CD4-positive, alpha-beta memory T cell (primary cell): ENCODE measurements around the gene SLC1A1. TPM values are rescaled to one million over a fixed set of nuclear protein-coding genes. Genes with fewer than 3 reads are reported as not detected.

ENCODE experiments used
- CTCF ChIA-PET: fragments of 350-600 bp; sonication (Branson Sonifier 250); formaldehyde crosslinking; loops from one replicate; lab custom pipeline; 2021; ENCODE audit warnings: inconsistent platforms; ENCODE audit not compliant: partially characterized antibody; lab: Charles Lee
- POLR2A ChIA-PET: fragments of 350-600 bp; sonication (Branson Sonifier 250); formaldehyde crosslinking; loops from one replicate; lab custom pipeline; 2021; ENCODE audit not compliant: partially characterized antibody; lab: Charles Lee
- DNase-seq, 5 donors: peaks; one replicate each; pipeline versions ENCODE4 v3.0.0 to v3.0.0-alpha.2; 2020 to 2022; ENCODE audit warnings: mixed read lengths in 1 of 5
- H3K27ac ChIP-seq: one replicate; pipeline ENCODE4 v1.7.0; 2013; ENCODE audit warnings: low read depth, low read length
- H3K27me3 ChIP-seq: 2 replicates; pipeline ENCODE4 v1.7.0; 2013; ENCODE audit warnings: mild to moderate bottlenecking, low read length, moderate library complexity; ENCODE audit not compliant: insufficient read depth
- H3K36me3 ChIP-seq: 2 replicates; pipeline ENCODE4 v1.7.0; 2013; ENCODE audit warnings: mild to moderate bottlenecking, low read length, moderate library complexity; ENCODE audit not compliant: insufficient read depth
- H3K4me1 ChIP-seq: 2 replicates; pipeline ENCODE4 v1.7.0; 2013; ENCODE audit warnings: mild to moderate bottlenecking, low read length, moderate library complexity; ENCODE audit not compliant: insufficient read depth
- H3K4me3 ChIP-seq, 2 donors: one replicate each; pipeline ENCODE4 v1.7.0; 2013; ENCODE audit warnings: low read length in 2 of 2, mild to moderate bottlenecking in 1 of 2
- H3K9me3 ChIP-seq, 2 donors: one replicate each; pipeline ENCODE4 v1.7.0; 2013; ENCODE audit warnings: low read length in 2 of 2, control low read depth in 1 of 2; ENCODE audit not compliant: control insufficient read depth in 1 of 2
- H3K27ac Mint-ChIP-seq, 7 donors: one replicate each; pipeline ENCODE4 v1.8.0; 2020 to 2021; ENCODE audit warnings: mixed read lengths in 7 of 7, mild to moderate bottlenecking in 6 of 7, inconsistent platforms in 3 of 7, moderate library complexity in 3 of 7
- H3K27me3 Mint-ChIP-seq, 2 donors: one replicate each; pipeline ENCODE4 v1.8.0; 2020 to 2021; ENCODE audit warnings: mixed read lengths in 2 of 2
- H3K36me3 Mint-ChIP-seq, 2 donors: one replicate each; pipeline ENCODE4 v1.8.0; 2020 to 2021; ENCODE audit warnings: mixed read lengths in 2 of 2, inconsistent platforms in 1 of 2, mild to moderate bottlenecking in 1 of 2
- H3K4me1 Mint-ChIP-seq, 4 donors: one replicate each; pipeline ENCODE4 v1.8.0; 2020 to 2021; ENCODE audit warnings: mixed read lengths in 4 of 4, mild to moderate bottlenecking in 1 of 4
- H3K4me3 Mint-ChIP-seq, 8 donors: one replicate each; pipeline ENCODE4 v1.8.0; 2020 to 2021; ENCODE audit warnings: mixed read lengths in 8 of 8, mild to moderate bottlenecking in 7 of 8, moderate library complexity in 6 of 8, inconsistent platforms in 3 of 8
- H3K9me3 Mint-ChIP-seq, 8 donors: one replicate each; pipeline ENCODE4 v1.8.0; 2020 to 2021; ENCODE audit warnings: mixed read lengths in 8 of 8, mild to moderate bottlenecking in 5 of 8, inconsistent platforms in 3 of 8, moderate library complexity in 1 of 8
- intact Hi-C: fragments of 100-400 bp; cut with micrococcal nuclease; formaldehyde crosslinking; loops from one replicate; pipeline ENCODE4 v1.15.1; 2023
- polyA plus RNA-seq, 2 donors: library from polyadenylated mRNA; unstranded; fragments of 300-500 nt; fragmentation: Illumina TruSeq; gene quantifications; one replicate each; pipeline ENCODE4 v1.2.3, GENCODE V29; 2021
- total RNA-seq, 2 experiments: library from RNA; stranded (reverse); gene quantifications; one replicate each; pipeline ENCODE4 v1.2.3, GENCODE V29; 2021

The SLC1A1 gene
- total and polyA plus RNA-seq, 4 experiments from 2014 or later = 0.25 to 1.00 (median 0.52) TPM; not detected in 1

- Mint-ChIP-seq H3K4me1 (peaks cover 32 to 70% (median 53%) of the 10 kb centered on the region in 4 donors), H3K36me3 (no peaks in the 10 kb centered on the region), H3K27me3 (no peaks in the 10 kb centered on the region), H3K27ac (peak overlapping the region in 4 of 7 donors; percentile 12 to 44 (median 30)), H3K9me3 (no peaks in the 10 kb centered on the region), H3K4me3 (peak overlapping the region in 3 of 8 donors; percentile 6 to 32 (median 22))
- Histone ChIP-seq H3K4me1 (peaks cover 49% of the 10 kb centered on the region), H3K27ac (no peak overlapping the region), H3K4me3 (no peak overlapping the region), H3K36me3 (no peaks in the 10 kb centered on the region), H3K9me3 (no peaks in the 10 kb centered on the region), H3K27me3 (no peaks in the 10 kb centered on the region)
- CTCF ChIA-PET = no interaction called here
- intact Hi-C loops = no loop called here
- POLR2A ChIA-PET = interaction anchor here (1.0 to 1.7 kb wide), 3 partner anchors 8 to 127 kb away, joined by 3 to 5 read pairs (median 3); no protein-coding TSS in a partner anchor
- peak in 3 of 5 donors; percentile 24 to 31 (median 28) for DNase-seq
These were observed 60.7 kb downstream of the SLC1A1 start for GRCh38 chr9:4550777-4551484.

DNA sequence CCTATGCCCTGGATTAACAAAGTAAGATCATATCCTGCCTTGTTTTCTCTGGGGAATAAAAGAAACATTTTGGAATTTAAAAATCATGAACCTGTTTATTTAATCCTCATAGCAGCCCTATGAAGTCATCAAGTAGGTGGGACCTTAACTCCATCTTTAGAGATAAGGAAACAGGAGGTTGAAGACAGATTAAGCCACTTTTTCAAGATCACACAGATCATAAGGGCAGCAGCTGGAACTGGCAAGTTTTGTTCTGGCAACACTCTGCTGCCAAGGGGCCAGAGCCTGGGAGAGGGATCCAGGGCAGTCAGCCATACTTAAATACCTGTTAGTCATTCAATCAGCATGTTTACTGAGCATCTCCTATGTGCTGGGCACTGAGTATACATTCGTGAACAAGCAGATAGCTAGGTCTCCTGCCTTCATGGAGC lies 63.7 kb downstream of the SLC1A1 start:
- intact Hi-C loops = no loop called here
- ChIA-PET POLR2A (no interaction called here), CTCF (no interaction called here)
- peak overlapping the region in 2 of 8 donors; percentile 17 to 60 for H3K4me3 Mint-ChIP-seq
- DNase-seq = no peak
- Histone ChIP-seq H3K36me3 (no peaks in the 10 kb centered on the region), H3K4me3 (no peak overlapping the region), H3K4me1 (peaks cover 32% of the 10 kb centered on the region), H3K9me3 (no peaks in the 10 kb centered on the region), H3K27me3 (no peaks in the 10 kb centered on the region), H3K27ac (no peak overlapping the region)
- H3K9me3 Mint-ChIP-seq = no peaks in the 10 kb centered on the region
- peak overlapping the region in 5 of 7 donors; percentile 5 to 86 (median 51) for H3K27ac Mint-ChIP-seq
- H3K27me3 Mint-ChIP-seq = no peaks in the 10 kb centered on the region
- peaks cover 23 to 50% (median 37%) of the 10 kb centered on the region in 4 donors for H3K4me1 Mint-ChIP-seq
- no peaks in the 10 kb centered on the region for H3K36me3 Mint-ChIP-seq

GRCh38 chr9:4555236-4555635 lies 65.0 kb downstream of the SLC1A1 start:
- H3K4me3 ChIP-seq = no peak overlapping the region
- H3K9me3 Mint-ChIP-seq = no peaks in the 10 kb centered on the region
- no peaks in the 10 kb centered on the region for H3K9me3 ChIP-seq
- intact Hi-C loops = loop anchor here (5.0 kb wide), 1 partner anchor 42 kb away; no protein-coding TSS in a partner anchor
- H3K4me3 Mint-ChIP-seq = peak overlapping the region in 2 of 8 donors; percentile 23 to 36
- H3K27ac ChIP-seq = no peak overlapping the region
- CTCF ChIA-PET = no interaction called here
- no peaks in the 10 kb centered on the region for H3K36me3 ChIP-seq
- peaks cover 23 to 39% (median 34%) of the 10 kb centered on the region in 4 donors for H3K4me1 Mint-ChIP-seq
- DNase-seq = peak; percentile 26 to 61 (median 57)
- H3K36me3 Mint-ChIP-seq = no peaks in the 10 kb centered on the region
- POLR2A ChIA-PET = no interaction called here
- H3K27me3 ChIP-seq = no peaks in the 10 kb centered on the region
- H3K4me1 ChIP-seq = peaks cover 32% of the 10 kb centered on the region
- peak overlapping the region; percentile 5 to 86 (median 25) for H3K27ac Mint-ChIP-seq
- no peaks in the 10 kb centered on the region for H3K27me3 Mint-ChIP-seq

GRCh38 chr9:4558371-4558998 lies 68.2 kb downstream of the SLC1A1 start:
- intact Hi-C loops = loop anchor here (5.0 kb wide), 1 partner anchor 39 kb away; no protein-coding TSS in a partner anchor
- POLR2A ChIA-PET = interaction anchor here (1.4 kb wide), 1 partner anchor 8 kb away, joined by 5 read pairs; no protein-coding TSS in a partner anchor
- Histone ChIP-seq H3K4me1 (peaks cover 24% of the 10 kb centered on the region), H3K27me3 (no peaks in the 10 kb centered on the region), H3K4me3 (no peak overlapping the region), H3K36me3 (no peaks in the 10 kb centered on the region), H3K9me3 (no peaks in the 10 kb centered on the region), H3K27ac (no peak overlapping the region)
- H3K9me3 Mint-ChIP-seq = no peaks in the 10 kb centered on the region
- no peaks in the 10 kb centered on the region for H3K27me3 Mint-ChIP-seq
- no peak overlapping the region for H3K4me3 Mint-ChIP-seq
- H3K4me1 Mint-ChIP-seq = peaks cover 19 to 29% (median 26%) of the 10 kb centered on the region in 4 donors
- CTCF ChIA-PET = interaction anchor here (1.4 kb wide), 1 partner anchor 30 kb away, joined by 3 read pairs; no protein-coding TSS in a partner anchor
- DNase-seq = no peak
- H3K27ac Mint-ChIP-seq = peak overlapping the region in 3 of 7 donors; percentile 9 to 62 (median 30)
- no peaks in the 10 kb centered on the region for H3K36me3 Mint-ChIP-seq

GRCh38 chr9:4559261-4560182 lies 69.3 kb downstream of the SLC1A1 start:
- POLR2A ChIA-PET = interaction anchor here (1.4 kb wide), 1 partner anchor 9 kb away, joined by 5 read pairs; no protein-coding TSS in a partner anchor
- Mint-ChIP-seq H3K36me3 (no peaks in the 10 kb centered on the region), H3K27me3 (no peaks in the 10 kb centered on the region), H3K9me3 (no peaks in the 10 kb centered on the region), H3K4me1 (peaks cover 21 to 29% (median 24%) of the 10 kb centered on the region in 4 donors), H3K4me3 (no peak overlapping the region), H3K27ac (no peak overlapping the region)
- no peak overlapping the region for H3K27ac ChIP-seq
- DNase-seq = no peak
- H3K36me3 ChIP-seq = no peaks in the 10 kb centered on the region
- peaks cover 26% of the 10 kb centered on the region for H3K4me1 ChIP-seq
- no peaks in the 10 kb centered on the region for H3K9me3 ChIP-seq
- H3K4me3 ChIP-seq = no peak overlapping the region
- no peaks in the 10 kb centered on the region for H3K27me3 ChIP-seq
- intact Hi-C loops = loop anchor here (5.0 kb wide), 1 partner anchor 38 kb away; no protein-coding TSS in a partner anchor
- CTCF ChIA-PET = interaction anchor here (1.4 kb wide), 1 partner anchor 29 kb away, joined by 3 read pairs; no protein-coding TSS in a partner anchor

DNA sequence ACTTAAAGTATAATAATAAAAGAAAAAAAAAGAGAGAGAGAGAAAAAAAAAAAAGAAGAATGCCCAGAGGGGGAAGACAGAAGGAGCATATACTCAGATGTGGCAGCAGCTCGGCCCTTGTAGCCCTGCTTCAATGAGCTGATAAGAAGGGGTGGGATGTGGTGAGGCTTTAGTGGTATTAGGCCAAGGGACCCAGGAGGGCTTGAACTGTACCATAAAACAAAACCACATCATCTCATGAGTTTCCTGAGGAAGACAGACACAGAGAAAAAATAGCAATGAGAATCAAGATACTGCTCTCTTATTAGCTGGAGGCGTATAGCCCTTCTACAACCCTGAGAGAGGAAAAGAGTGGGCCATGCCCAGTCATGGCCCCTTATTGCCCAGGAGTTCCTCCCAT lies 72.8 kb downstream of the SLC1A1 start:
- H3K4me1 Mint-ChIP-seq = peaks cover 11 to 17% (median 14%) of the 10 kb centered on the region in 4 donors
- Histone ChIP-seq H3K36me3 (no peaks in the 10 kb centered on the region), H3K27ac (no peak overlapping the region), H3K4me3 (no peak overlapping the region), H3K9me3 (no peaks in the 10 kb centered on the region), H3K27me3 (no peaks in the 10 kb centered on the region), H3K4me1 (peaks cover 13% of the 10 kb centered on the region)
- POLR2A ChIA-PET = no interaction called here
- H3K27me3 Mint-ChIP-seq = no peaks in the 10 kb centered on the region
- peak in 1 of 5 donors; percentile 16 for DNase-seq
- H3K4me3 Mint-ChIP-seq = peak overlapping the region in 3 of 8 donors; percentile 32 to 53 (median 39)
- intact Hi-C loops = no loop called here
- no peaks in the 10 kb centered on the region for H3K36me3 Mint-ChIP-seq
- H3K27ac Mint-ChIP-seq = peak overlapping the region in 4 of 7 donors; percentile 12 to 82 (median 64)
- CTCF ChIA-PET = no interaction called here
- H3K9me3 Mint-ChIP-seq = peaks cover 0 to 3% (median 0%) of the 10 kb centered on the region in 8 donors
